ENCODE measurements around the gene ZNF445.
A peak's percentile ranks its signal among the peaks of the same experiment; 100 is the strongest.

The ZNF445 gene

DNA sequence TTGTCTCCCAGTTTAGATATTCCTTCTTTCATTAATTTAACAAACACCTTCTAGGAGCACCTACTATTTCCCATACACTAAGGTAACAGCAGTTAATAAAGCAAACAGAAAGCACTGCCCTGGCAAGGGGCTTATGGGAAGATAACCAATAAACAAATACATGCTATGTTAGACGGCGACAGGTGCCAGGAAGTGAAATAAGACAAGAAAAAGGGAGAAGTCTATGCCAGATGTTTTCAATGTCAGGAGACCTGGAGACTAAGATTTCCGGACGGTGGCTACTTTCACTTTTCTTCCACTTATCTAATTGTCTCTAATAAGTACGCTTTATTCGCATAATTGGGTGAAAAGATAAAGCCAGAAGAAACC lies 32.5 kb upstream of the ZNF445 start:
- H4K12ac ChIP-seq (ENCODE audit: low read depth, low read length): no peak overlapping the region
- H3K4me2 ChIP-seq (ENCODE audit: low read length): peak overlapping the region; percentile 80
- H2BK120ac ChIP-seq (ENCODE audit: insufficient read depth, low read length, poor library complexity): peak overlapping the region; percentile 54
- H3K4ac ChIP-seq (ENCODE audit: low read depth, low read length): peak overlapping the region; percentile 7
- H2BK5ac ChIP-seq (ENCODE audit: low read depth, low read length, poor library complexity): peak overlapping the region; percentile 71
- H2AFZ ChIP-seq (ENCODE audit: insufficient read depth, low read length, poor library complexity): peak overlapping the region; percentile 73
- no peak overlapping the region for H4K8ac ChIP-seq (ENCODE audit: low read depth, low read length)
- no peaks in the 10 kb centered on the region for H3K9me3 ChIP-seq (ENCODE audit: insufficient read depth, low read depth, low read length)
- no peak overlapping the region for H2BK12ac ChIP-seq (ENCODE audit: low read length)
- no peak overlapping the region for H3K23ac ChIP-seq (ENCODE audit: low read length)
- H3K4me3 ChIP-seq (ENCODE audit: low read depth, low read length): peak overlapping the region; percentile 91
- no peak overlapping the region for H3K18ac ChIP-seq (ENCODE audit: low read length)
- no peaks in the 10 kb centered on the region for H3K36me3 ChIP-seq (ENCODE audit: control insufficient read depth in 1 of 2, insufficient read depth in 2 of 2, low read length in 2 of 2)
- H3K4me1 ChIP-seq (ENCODE audit: control insufficient read depth in 1 of 2, insufficient read depth in 2 of 2, low read length in 2 of 2): peaks cover 6 to 9% of the 10 kb centered on the region in 2 experiments
- peak overlapping the region; percentile 36 for H4K91ac ChIP-seq (ENCODE audit: low read depth, low read length)
- no peak overlapping the region for H2AK5ac ChIP-seq (ENCODE audit: low read length)
- H3K79me1 ChIP-seq (ENCODE audit: low read length): peaks cover 5% of the 10 kb centered on the region
- H3K9ac ChIP-seq (ENCODE audit: low read length): peak overlapping the region; percentile 82
- H3K79me2 ChIP-seq (ENCODE audit: control insufficient read depth, insufficient read depth, low read length, poor library complexity): peaks cover 5% of the 10 kb centered on the region
- H3K27ac ChIP-seq (ENCODE audit: low read depth, low read length): no peak overlapping the region
- no CpG with 5 or more reads among the region's 6 CpGs for WGBS (ENCODE audit: extremely low coverage, insufficient coverage, insufficient read length)
- no peaks in the 10 kb centered on the region for H3K27me3 ChIP-seq (ENCODE audit: insufficient read depth, low read length)
- no peak overlapping the region for H3K14ac ChIP-seq (ENCODE audit: low read length)
- DNase-seq: peak in 1 of 2 donors; percentile 35

DNA sequence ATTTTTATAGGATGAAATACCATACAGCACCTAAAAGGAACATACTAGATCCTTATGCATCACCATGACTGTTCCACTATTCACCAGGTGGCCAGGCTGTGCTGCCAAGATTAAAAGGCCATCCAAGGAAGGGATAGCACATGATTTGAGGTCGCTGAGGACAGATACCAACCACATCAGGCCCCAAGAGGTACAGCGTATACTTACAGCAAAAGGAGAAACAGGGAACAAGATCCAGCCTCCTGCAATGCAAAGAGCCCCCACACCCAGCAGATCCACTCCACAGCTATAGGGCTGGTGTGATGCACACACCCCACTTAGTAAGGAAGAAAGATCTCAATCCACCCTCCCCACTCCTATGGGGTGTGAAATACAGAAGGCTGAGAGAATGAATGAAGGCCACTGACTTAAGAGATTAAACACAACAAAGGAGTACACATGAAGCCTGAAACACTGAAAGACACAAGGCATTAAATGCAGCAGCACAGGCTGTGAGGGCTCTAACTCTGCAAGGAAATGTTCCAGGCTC lies 32.0 kb upstream of the ZNF445 start:
- Histone ChIP-seq H3K79me1 (ENCODE audit: low read length) (peaks cover 5% of the 10 kb centered on the region), H3K4me1 (ENCODE audit: control insufficient read depth in 1 of 2, insufficient read depth in 2 of 2, low read length in 2 of 2) (peaks cover 6 to 9% of the 10 kb centered on the region in 2 experiments), H3K27ac (ENCODE audit: low read depth, low read length) (no peak overlapping the region), H3K18ac (ENCODE audit: low read length) (peak overlapping the region; percentile 52), H3K36me3 (ENCODE audit: control insufficient read depth in 1 of 2, insufficient read depth in 2 of 2, low read length in 2 of 2) (no peaks in the 10 kb centered on the region), H4K12ac (ENCODE audit: low read depth, low read length) (no peak overlapping the region), H3K4ac (ENCODE audit: low read depth, low read length) (peak overlapping the region; percentile 99), H3K4me2 (ENCODE audit: low read length) (peak overlapping the region; percentile 80), H3K79me2 (ENCODE audit: control insufficient read depth, insufficient read depth, low read length, poor library complexity) (peaks cover 5% of the 10 kb centered on the region), H4K91ac (ENCODE audit: low read depth, low read length) (no peak overlapping the region), H3K9me3 (ENCODE audit: insufficient read depth, low read depth, low read length) (no peaks in the 10 kb centered on the region), H3K14ac (ENCODE audit: low read length) (no peak overlapping the region), H2BK120ac (ENCODE audit: insufficient read depth, low read length, poor library complexity) (peak overlapping the region; percentile 62), H2AFZ (ENCODE audit: insufficient read depth, low read length, poor library complexity) (no peak overlapping the region), H2AK5ac (ENCODE audit: low read length) (peak overlapping the region; percentile 82), H3K4me3 (ENCODE audit: low read depth, low read length) (no peak overlapping the region), H3K23ac (ENCODE audit: low read length) (no peak overlapping the region), H3K27me3 (ENCODE audit: insufficient read depth, low read length) (no peaks in the 10 kb centered on the region), H2BK5ac (ENCODE audit: low read depth, low read length, poor library complexity) (no peak overlapping the region), H4K8ac (ENCODE audit: low read depth, low read length) (peak overlapping the region; percentile 37), H2BK12ac (ENCODE audit: low read length) (no peak overlapping the region), H3K9ac (ENCODE audit: low read length) (no peak overlapping the region)
- WGBS (ENCODE audit: extremely low coverage, insufficient coverage, insufficient read length): no CpG with 5 or more reads among the region's 2 CpGs
- no peak for DNase-seq

DNA sequence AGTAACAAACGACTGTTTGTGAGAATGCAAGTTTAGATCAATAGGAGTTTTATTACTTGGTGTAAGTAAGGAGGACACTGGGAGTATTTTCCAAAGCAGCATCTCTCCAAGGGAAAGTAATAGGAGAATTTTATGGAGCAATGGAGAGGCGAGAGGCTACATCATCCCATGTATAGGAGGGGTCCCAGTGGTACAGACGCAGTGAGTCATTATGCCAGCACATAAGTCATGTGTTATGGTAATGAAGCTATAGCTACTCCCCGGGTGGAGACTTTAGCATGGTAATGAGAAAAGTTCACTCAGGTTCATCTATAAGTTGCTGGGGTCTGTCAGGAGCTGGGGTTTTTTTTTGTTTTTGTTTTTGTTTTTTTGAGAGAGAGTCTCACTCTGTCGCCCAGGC lies 29.5 kb upstream of the ZNF445 start:
- Histone ChIP-seq H3K23ac (ENCODE audit: low read length) (no peak overlapping the region), H4K8ac (ENCODE audit: low read depth, low read length) (no peak overlapping the region), H3K4me1 (ENCODE audit: control insufficient read depth in 1 of 2, insufficient read depth in 2 of 2, low read length in 2 of 2) (peaks cover 3 to 7% of the 10 kb centered on the region in 2 experiments), H3K4ac (ENCODE audit: low read depth, low read length) (no peak overlapping the region), H3K27me3 (ENCODE audit: insufficient read depth, low read length) (no peaks in the 10 kb centered on the region), H3K9ac (ENCODE audit: low read length) (no peak overlapping the region), H2AFZ (ENCODE audit: insufficient read depth, low read length, poor library complexity) (no peak overlapping the region), H4K91ac (ENCODE audit: low read depth, low read length) (no peak overlapping the region), H2BK5ac (ENCODE audit: low read depth, low read length, poor library complexity) (no peak overlapping the region), H2BK120ac (ENCODE audit: insufficient read depth, low read length, poor library complexity) (no peak overlapping the region), H3K4me3 (ENCODE audit: low read depth, low read length) (no peak overlapping the region), H3K4me2 (ENCODE audit: low read length) (no peak overlapping the region), H2BK12ac (ENCODE audit: low read length) (no peak overlapping the region), H4K12ac (ENCODE audit: low read depth, low read length) (no peak overlapping the region), H3K79me1 (ENCODE audit: low read length) (peaks cover 5% of the 10 kb centered on the region), H3K79me2 (ENCODE audit: control insufficient read depth, insufficient read depth, low read length, poor library complexity) (peaks cover 5% of the 10 kb centered on the region), H3K9me3 (ENCODE audit: insufficient read depth, low read depth, low read length) (peaks cover 4% of the 10 kb centered on the region), H3K18ac (ENCODE audit: low read length) (no peak overlapping the region), H3K36me3 (ENCODE audit: control insufficient read depth in 1 of 2, insufficient read depth in 2 of 2, low read length in 2 of 2) (peaks cover 4% of the 10 kb centered on the region in 2 experiments), H3K14ac (ENCODE audit: low read length) (no peak overlapping the region), H3K27ac (ENCODE audit: low read depth, low read length) (no peak overlapping the region), H2AK5ac (ENCODE audit: low read length) (no peak overlapping the region)
- no CpG with 5 or more reads among the region's 5 CpGs for WGBS (ENCODE audit: extremely low coverage, insufficient coverage, insufficient read length)
- DNase-seq: peak; percentile 33 to 53

DNA sequence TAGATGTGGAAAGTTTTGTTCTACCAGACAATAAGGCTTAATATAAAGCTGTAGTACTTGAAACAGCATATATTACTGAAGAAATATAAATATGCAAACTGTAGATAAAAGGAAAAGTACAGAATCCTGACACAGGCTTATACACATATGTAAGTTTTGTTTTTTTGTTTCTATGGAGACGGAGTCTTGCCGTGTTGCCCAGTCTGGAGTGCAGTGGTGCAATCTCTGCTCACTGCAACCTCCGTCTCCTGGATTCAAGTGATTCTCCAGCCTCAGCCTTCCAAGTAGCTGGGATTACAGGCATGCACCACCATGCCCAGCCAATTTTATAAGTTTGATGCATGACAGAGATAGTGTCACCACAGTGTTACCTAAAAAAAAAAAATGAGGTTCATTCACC lies 29.1 kb upstream of the ZNF445 start:
- peaks cover 5 to 8% of the 10 kb centered on the region in 2 experiments for H3K36me3 ChIP-seq (ENCODE audit: control insufficient read depth in 1 of 2, insufficient read depth in 2 of 2, low read length in 2 of 2)
- H3K14ac ChIP-seq (ENCODE audit: low read length): no peak overlapping the region
- H2AFZ ChIP-seq (ENCODE audit: insufficient read depth, low read length, poor library complexity): no peak overlapping the region
- peaks cover 3 to 7% of the 10 kb centered on the region in 2 experiments for H3K4me1 ChIP-seq (ENCODE audit: control insufficient read depth in 1 of 2, insufficient read depth in 2 of 2, low read length in 2 of 2)
- H4K8ac ChIP-seq (ENCODE audit: low read depth, low read length): no peak overlapping the region
- WGBS (ENCODE audit: extremely low coverage, insufficient coverage, insufficient read length): no CpG with 5 or more reads among the region's 3 CpGs
- no peak overlapping the region for H3K27ac ChIP-seq (ENCODE audit: low read depth, low read length)
- H2BK120ac ChIP-seq (ENCODE audit: insufficient read depth, low read length, poor library complexity): no peak overlapping the region
- H2BK5ac ChIP-seq (ENCODE audit: low read depth, low read length, poor library complexity): no peak overlapping the region
- H2BK12ac ChIP-seq (ENCODE audit: low read length): no peak overlapping the region
- peaks cover 5% of the 10 kb centered on the region for H3K9me3 ChIP-seq (ENCODE audit: insufficient read depth, low read depth, low read length)
- DNase-seq: peak; percentile 57 to 91
- no peak overlapping the region for H3K4me2 ChIP-seq (ENCODE audit: low read length)
- no peak overlapping the region for H3K9ac ChIP-seq (ENCODE audit: low read length)
- peaks cover 5% of the 10 kb centered on the region for H3K79me2 ChIP-seq (ENCODE audit: control insufficient read depth, insufficient read depth, low read length, poor library complexity)
- no peaks in the 10 kb centered on the region for H3K27me3 ChIP-seq (ENCODE audit: insufficient read depth, low read length)
- peaks cover 5% of the 10 kb centered on the region for H3K79me1 ChIP-seq (ENCODE audit: low read length)
- no peak overlapping the region for H3K4me3 ChIP-seq (ENCODE audit: low read depth, low read length)
- no peak overlapping the region for H3K23ac ChIP-seq (ENCODE audit: low read length)
- H4K12ac ChIP-seq (ENCODE audit: low read depth, low read length): no peak overlapping the region
- H2AK5ac ChIP-seq (ENCODE audit: low read length): no peak overlapping the region
- no peak overlapping the region for H3K4ac ChIP-seq (ENCODE audit: low read depth, low read length)
- H3K18ac ChIP-seq (ENCODE audit: low read length): no peak overlapping the region
- no peak overlapping the region for H4K91ac ChIP-seq (ENCODE audit: low read depth, low read length)
